HK-2 (cell line): Measurements from ENCODE around the gene CFAP210.
A peak's percentile ranks its signal among the peaks of the same experiment; 100 is the strongest.

Source experiments
- DNase-seq: peaks from one replicate; pipeline ENCODE4 v3.0.0-alpha.2; 2018; ENCODE audit not compliant: unreplicated experiment

Gene CFAP210

GRCh38 chr2:169694113-169694893 lies at the start of gene CFAP210, which contains the start of gene PHOSPHO2:
TSS of gene CFAP210 (minus strand) at chr2:169694405. CDS start at chr2:169694327, 78 bp downstream.
TSS of gene PHOSPHO2 (plus strand) at chr2:169694469. CDS start at chr2:169700972, 6,503 bp downstream.
- peak; percentile 98 for DNase-seq

GRCh38 chr2:169743549-169743948 lies 49.3 kb upstream of the CFAP210 start:
- no peak for DNase-seq

- no peak for DNase-seq
These were observed 45.1 kb upstream of the CFAP210 start for GRCh38 chr2:169739351-169739750.

- no peak for DNase-seq
These were observed 44.5 kb upstream of the CFAP210 start for GRCh38 chr2:169738566-169739229.

GRCh38 chr2:169736902-169737301 lies 42.7 kb upstream of the CFAP210 start:
- DNase-seq = no peak

- no peak for DNase-seq
These were observed 41.4 kb upstream of the CFAP210 start for GRCh38 chr2:169735623-169736022.

- DNase-seq = peak; percentile 41
These were observed 40.1 kb upstream of the CFAP210 start for GRCh38 chr2:169734169-169734847.

- DNase-seq = no peak
These were observed 38.6 kb upstream of the CFAP210 start for GRCh38 chr2:169732583-169733358.

- no peak for DNase-seq
These were observed 37.9 kb upstream of the CFAP210 start for GRCh38 chr2:169732075-169732474.

- no peak for DNase-seq
These were observed 35.0 kb upstream of the CFAP210 start for GRCh38 chr2:169729274-169729605.

GRCh38 chr2:169727065-169727464 lies 32.9 kb upstream of the CFAP210 start:
- no peak for DNase-seq

GRCh38 chr2:169721016-169721415 lies 26.8 kb upstream of the CFAP210 start:
- DNase-seq = no peak

GRCh38 chr2:169718930-169719504 lies 24.8 kb upstream of the CFAP210 start:
- DNase-seq = no peak

- no peak for DNase-seq
These were observed 23.5 kb upstream of the CFAP210 start for GRCh38 chr2:169717691-169718063.

GRCh38 chr2:169716938-169717690 lies 22.9 kb upstream of the CFAP210 start:
- DNase-seq = no peak

- DNase-seq = no peak
These were observed 22.2 kb upstream of the CFAP210 start for GRCh38 chr2:169716238-169716886.

GRCh38 chr2:169715379-169716237 lies 21.4 kb upstream of the CFAP210 start:
- no peak for DNase-seq

- DNase-seq = no peak
These were observed 20.5 kb upstream of the CFAP210 start for GRCh38 chr2:169714699-169715098.

- no peak for DNase-seq
These were observed 19.1 kb upstream of the CFAP210 start for GRCh38 chr2:169713331-169713730.
